Upper lobe of left lung (tissue), 4 donors: ENCODE results near the gene UQCR10.

ENCODE experiments used
- EP300 ChIP-seq, 4 donors: sonication (generic); formaldehyde crosslinking; IDR thresholded peaks; one replicate each; pipeline ENCODE4 v1.5.1; 2017; ENCODE audit warnings: antibody characterized with exemption in 4 of 4, control low read depth in 2 of 4
- POLR2A ChIP-seq, 4 donors: fragments of 450-650 bp; IDR thresholded peaks; one replicate each; pipeline ENCODE4 v1.5.1; 2016 to 2017; ENCODE audit warnings: antibody characterized with exemption in 4 of 4, mild to moderate bottlenecking in 2 of 4
- POLR2AphosphoS5 ChIP-seq, 2 donors: sonication (generic); formaldehyde crosslinking; IDR thresholded peaks; one replicate each; pipeline ENCODE4 v1.5.1; 2017; ENCODE audit warnings: antibody characterized with exemption in 2 of 2
- TF ChIP-seq, protein P1 (sequence below), 6 experiments: fragments of 450-650 bp in 4 of 6; fragments of 200-600 bp in 2 of 6; sonication (generic) in 2 of 6; IDR thresholded peaks; one replicate each; pipeline ENCODE4 v1.5.1; 2016 to 2019; ENCODE audit warnings: antibody characterized with exemption in 6 of 6

DNA sequence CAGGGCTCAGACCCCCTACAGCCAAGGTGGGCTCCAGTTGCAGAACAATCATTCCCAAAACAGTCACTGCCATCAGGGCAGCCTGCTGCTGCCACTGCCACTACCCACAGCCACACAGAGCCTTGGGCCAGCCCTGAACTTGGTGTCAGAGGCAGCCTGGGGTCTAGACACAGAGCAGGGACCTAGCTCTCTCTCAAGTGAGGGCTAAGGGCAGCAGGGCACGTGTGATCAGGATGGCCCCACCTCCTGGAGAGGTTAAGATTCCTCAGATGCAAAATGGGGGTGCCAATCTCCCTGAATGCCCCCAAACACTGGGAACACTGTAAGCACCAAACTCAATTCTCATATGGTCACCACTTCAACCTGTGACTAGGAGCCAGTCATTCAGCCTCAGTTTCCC is 31.8 kb upstream of the UQCR10 start:
- TF ChIP-seq, protein P1, sequence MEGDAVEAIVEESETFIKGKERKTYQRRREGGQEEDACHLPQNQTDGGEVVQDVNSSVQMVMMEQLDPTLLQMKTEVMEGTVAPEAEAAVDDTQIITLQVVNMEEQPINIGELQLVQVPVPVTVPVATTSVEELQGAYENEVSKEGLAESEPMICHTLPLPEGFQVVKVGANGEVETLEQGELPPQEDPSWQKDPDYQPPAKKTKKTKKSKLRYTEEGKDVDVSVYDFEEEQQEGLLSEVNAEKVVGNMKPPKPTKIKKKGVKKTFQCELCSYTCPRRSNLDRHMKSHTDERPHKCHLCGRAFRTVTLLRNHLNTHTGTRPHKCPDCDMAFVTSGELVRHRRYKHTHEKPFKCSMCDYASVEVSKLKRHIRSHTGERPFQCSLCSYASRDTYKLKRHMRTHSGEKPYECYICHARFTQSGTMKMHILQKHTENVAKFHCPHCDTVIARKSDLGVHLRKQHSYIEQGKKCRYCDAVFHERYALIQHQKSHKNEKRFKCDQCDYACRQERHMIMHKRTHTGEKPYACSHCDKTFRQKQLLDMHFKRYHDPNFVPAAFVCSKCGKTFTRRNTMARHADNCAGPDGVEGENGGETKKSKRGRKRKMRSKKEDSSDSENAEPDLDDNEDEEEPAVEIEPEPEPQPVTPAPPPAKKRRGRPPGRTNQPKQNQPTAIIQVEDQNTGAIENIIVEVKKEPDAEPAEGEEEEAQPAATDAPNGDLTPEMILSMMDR (IDR thresholded peaks at IDR 0.05), result no peak
- TF ChIP-seq POLR2A (IDR thresholded peaks at IDR 0.05), result no peak
- TF ChIP-seq POLR2AphosphoS5 (IDR thresholded peaks at IDR 0.05), result no peak
- no peak for TF ChIP-seq EP300 (IDR thresholded peaks at IDR 0.05)
